Measurements from ENCODE around the gene RASA2.

GRCh38 chr3:141440942-141441341, 45.9 kb upstream of the RASA2 start:
- TF ChIP-seq CTCF (IDR thresholded peaks at IDR 0.05) (no peak), TCF7L2 (IDR thresholded peaks at IDR 0.05; ENCODE audit: low read depth, low read length) (no peak), SIN3A (IDR thresholded peaks at IDR 0.05; ENCODE audit: borderline replicate concordance, insufficient read depth, low read depth, low read length) (no peak), POLR2AphosphoS5 (IDR thresholded peaks at IDR 0.05; ENCODE audit: low read depth, low read length) (no peak)
